GM10266 (cell line): ENCODE data around the gene TAF13.
"Not testable (repeated sequence)": the region's sequence is repeated elsewhere in the genome, so short reads cannot be mapped to it uniquely, and the experiment has no call there.

Experiments
- DNase-seq: peaks from one replicate; pipeline ENCODE4 v3.0.0; 2012; ENCODE audit errors: extremely low spot score
- TF ChIP-seq, protein P1 (sequence below): IDR thresholded peaks from 2 replicates; pipeline ENCODE4 v1.5.1; 2012; ENCODE audit warnings: mild to moderate bottlenecking, low read depth; ENCODE audit not compliant: control insufficient read depth, insufficient read depth; ENCODE audit errors: missing control alignments

TAF13 gene

DNA sequence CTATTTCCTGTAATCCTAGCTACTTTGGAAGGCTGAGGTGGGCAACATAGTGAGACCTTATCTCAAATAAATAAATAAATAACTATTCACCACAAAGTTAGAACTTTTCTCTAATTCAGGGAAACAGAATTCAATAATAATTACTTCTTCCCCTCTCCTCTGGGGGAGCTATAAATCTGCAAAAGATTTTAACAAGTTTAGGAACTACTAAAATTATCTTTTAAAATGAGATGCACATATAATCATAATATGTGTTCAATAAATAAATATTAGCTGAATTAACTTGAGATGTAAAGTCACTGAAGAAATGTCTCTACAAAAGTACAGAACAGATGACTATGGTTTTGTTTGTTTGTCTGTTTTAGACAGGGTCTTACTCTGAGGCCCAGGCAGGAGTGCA, 48.0 kb downstream of the TAF13 start:
- TF ChIP-seq, protein P1, sequence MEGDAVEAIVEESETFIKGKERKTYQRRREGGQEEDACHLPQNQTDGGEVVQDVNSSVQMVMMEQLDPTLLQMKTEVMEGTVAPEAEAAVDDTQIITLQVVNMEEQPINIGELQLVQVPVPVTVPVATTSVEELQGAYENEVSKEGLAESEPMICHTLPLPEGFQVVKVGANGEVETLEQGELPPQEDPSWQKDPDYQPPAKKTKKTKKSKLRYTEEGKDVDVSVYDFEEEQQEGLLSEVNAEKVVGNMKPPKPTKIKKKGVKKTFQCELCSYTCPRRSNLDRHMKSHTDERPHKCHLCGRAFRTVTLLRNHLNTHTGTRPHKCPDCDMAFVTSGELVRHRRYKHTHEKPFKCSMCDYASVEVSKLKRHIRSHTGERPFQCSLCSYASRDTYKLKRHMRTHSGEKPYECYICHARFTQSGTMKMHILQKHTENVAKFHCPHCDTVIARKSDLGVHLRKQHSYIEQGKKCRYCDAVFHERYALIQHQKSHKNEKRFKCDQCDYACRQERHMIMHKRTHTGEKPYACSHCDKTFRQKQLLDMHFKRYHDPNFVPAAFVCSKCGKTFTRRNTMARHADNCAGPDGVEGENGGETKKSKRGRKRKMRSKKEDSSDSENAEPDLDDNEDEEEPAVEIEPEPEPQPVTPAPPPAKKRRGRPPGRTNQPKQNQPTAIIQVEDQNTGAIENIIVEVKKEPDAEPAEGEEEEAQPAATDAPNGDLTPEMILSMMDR, result no peak
- DNase-seq, result no peak

DNA sequence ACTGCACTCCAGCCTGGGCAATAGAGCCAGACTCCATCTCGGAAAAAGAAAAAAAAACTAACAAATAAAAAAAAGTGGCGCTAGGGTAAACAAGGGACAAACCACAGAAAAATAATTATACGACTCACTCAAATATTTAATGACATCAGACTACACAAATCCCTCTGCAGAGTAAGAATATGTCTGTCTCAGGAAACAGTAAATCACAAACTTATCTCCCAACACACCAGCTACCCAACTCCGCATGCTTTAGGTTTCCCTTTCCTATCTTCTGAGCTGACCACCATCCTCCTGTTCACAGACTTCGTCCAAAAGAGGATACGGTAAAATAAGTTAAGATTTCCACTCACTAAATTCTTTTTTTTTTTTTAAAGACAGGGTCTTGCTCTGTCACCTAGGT, 50.1 kb downstream of the TAF13 start:
- no peak for DNase-seq
- TF ChIP-seq, protein P1, result no peak

DNA sequence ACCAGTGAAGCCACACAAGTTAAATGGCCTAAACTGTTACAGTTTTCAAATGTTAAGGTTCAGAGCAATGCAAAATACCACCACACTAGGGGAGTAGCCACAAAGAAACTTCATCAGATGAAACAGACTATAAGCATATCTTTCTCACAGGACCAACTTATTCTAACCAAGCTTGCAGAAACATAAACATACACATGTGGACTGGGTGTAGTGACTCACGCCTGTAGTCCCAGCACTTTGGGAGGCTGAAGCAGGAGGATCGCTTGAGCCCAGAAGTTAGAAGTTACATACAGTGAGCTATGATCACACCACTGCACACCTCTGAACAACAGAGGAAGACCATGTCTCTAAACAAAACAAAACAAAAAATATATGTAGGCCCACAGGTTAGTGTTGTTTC, 51.2 kb downstream of the TAF13 start:
- no peak for DNase-seq
- TF ChIP-seq, protein P1, result no peak

- TF ChIP-seq, protein P1, result no peak
- no peak for DNase-seq
Measured at GRCh38 chr1:109020693-109021257, 55.0 kb downstream of the TAF13 start.

DNA sequence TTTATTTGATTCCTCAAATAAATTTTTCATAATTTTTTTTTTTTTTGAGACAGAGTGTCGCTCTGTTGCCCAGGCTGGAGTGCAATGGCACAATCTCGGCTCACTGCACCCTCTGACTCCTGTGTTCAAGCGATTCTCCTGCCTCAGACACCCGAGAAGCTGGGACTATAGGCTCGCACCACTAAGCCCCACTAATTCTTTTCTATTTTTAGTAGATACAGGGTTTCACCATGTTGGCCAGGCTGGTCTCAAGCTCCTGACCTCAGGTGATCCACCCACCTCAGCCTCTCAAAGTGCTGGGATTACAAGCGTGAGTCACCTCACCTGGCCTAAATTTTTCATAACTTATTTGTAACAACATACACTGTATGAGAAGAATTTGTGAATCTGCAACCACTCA, 58.1 kb downstream of the TAF13 start:
- not testable (repeated sequence) for DNase-seq

DNA sequence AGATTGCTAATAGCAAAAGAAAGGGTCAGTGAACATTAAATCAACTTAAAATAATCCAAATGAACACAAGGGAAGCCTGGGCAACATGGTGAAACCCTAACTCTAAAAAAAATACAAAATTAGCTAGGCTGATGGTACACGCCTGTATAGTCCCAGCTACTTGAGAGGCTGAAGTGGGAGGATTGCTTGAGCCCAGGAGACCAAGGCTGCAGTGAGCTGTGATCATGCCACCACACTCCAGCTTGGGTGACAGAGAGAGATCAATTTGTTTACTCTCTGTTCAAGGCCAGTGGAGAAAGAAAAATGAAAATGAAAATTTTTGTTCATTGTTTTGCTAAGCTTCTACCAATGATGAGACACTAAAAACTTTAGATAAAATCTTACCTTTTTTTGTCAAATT, 58.7 kb downstream of the TAF13 start:
- TF ChIP-seq, protein P1, result no peak
- no peak for DNase-seq
